Upper lobe of left lung (tissue), 6 donors: ENCODE results near the gene PRKAR1B. TPM values are rescaled to one million over a fixed set of nuclear protein-coding genes. Genes with fewer than 3 reads are reported as not detected.

Experiments
- ATAC-seq, 2 donors: fragments of 200-7000 bp; cut with Tn5 transposase; one replicate each; pipeline ENCODE4 v1.9.1; 2022; ENCODE audit warnings: mild to moderate bottlenecking in 2 of 2, moderate library complexity in 2 of 2; ENCODE audit not compliant: low FRiP score in 2 of 2
- DNase-seq, 2 donors: peaks; one replicate each; pipeline ENCODE4 v3.0.0-alpha.2; 2019 to 2020
- H3K27ac ChIP-seq, 4 donors: fragments of 200-600 bp; sonication (generic); one replicate each; pipeline ENCODE4 v1.5.1; 2016 to 2019
- H3K27me3 ChIP-seq, 4 donors: fragments of 200-600 bp; sonication (generic); one replicate each; pipeline ENCODE4 v1.5.1; 2017 to 2019
- H3K36me3 ChIP-seq, 4 donors: fragments of 200-600 bp; sonication (generic); one replicate each; pipeline ENCODE4 v1.5.1; 2016 to 2019
- H3K4me1 ChIP-seq, 4 donors: fragments of 200-600 bp; sonication (generic); one replicate each; pipeline ENCODE4 v1.5.1; 2018 to 2019
- H3K4me3 ChIP-seq, 4 donors: fragments of 200-600 bp; sonication (generic); one replicate each; pipeline ENCODE4 v1.5.1; 2017 to 2019; ENCODE audit warnings: mild to moderate bottlenecking in 2 of 4, moderate library complexity in 1 of 4
- H3K9me3 ChIP-seq, 4 donors: fragments of 200-600 bp; sonication (generic); one replicate each; pipeline ENCODE4 v1.5.1; 2018 to 2019
- CTCF ChIP-seq, 6 experiments: fragments of 450-650 bp in 4 of 6; fragments of 200-600 bp in 2 of 6; sonication (generic) in 2 of 6; IDR thresholded peaks; one replicate each; pipeline ENCODE4 v1.5.1; 2016 to 2019; ENCODE audit warnings: antibody characterized with exemption in 6 of 6
- EP300 ChIP-seq, 4 donors: sonication (generic); formaldehyde crosslinking; IDR thresholded peaks; one replicate each; pipeline ENCODE4 v1.5.1; 2017; ENCODE audit warnings: antibody characterized with exemption in 4 of 4, control low read depth in 2 of 4
- POLR2A ChIP-seq, 4 donors: fragments of 450-650 bp; IDR thresholded peaks; one replicate each; pipeline ENCODE4 v1.5.1; 2016 to 2017; ENCODE audit warnings: antibody characterized with exemption in 4 of 4, mild to moderate bottlenecking in 2 of 4
- POLR2AphosphoS5 ChIP-seq, 2 donors: sonication (generic); formaldehyde crosslinking; IDR thresholded peaks; one replicate each; pipeline ENCODE4 v1.5.1; 2017; ENCODE audit warnings: antibody characterized with exemption in 2 of 2
- WGBS, 2 donors: methylation state at CpG; one replicate each; pipeline ENCODE4 v1.1.5; 2017 to 2018; 5-methylcytosine and 5-hydroxymethylcytosine counted together
- total RNA-seq, 6 donors: library from RNA; depleted of rRNA in 4 of 6; stranded (reverse); fragments of >200 nt in 4 of 6; gene quantifications; one replicate each; pipeline versions ENCODE4 v1.1.0 to v1.2.1, GENCODE V29; 2016 to 2021
- donor health status: DM: no; HTN: no; CAD: no; lungs with moderate emphysema.
- donor health status: DM: no; HTN: yes; CAD: no; lungs with severe emphysema.

The PRKAR1B gene
- total RNA-seq, 6 donors from 2014 or later: 10.3 to 24.4 (median 20.9) TPM

- H3K4me1 ChIP-seq: no peaks in the 10 kb centered on the region
- no peaks in the 10 kb centered on the region for H3K9me3 ChIP-seq
- H3K27ac ChIP-seq: no peak overlapping the region
- WGBS, 2 donors: 93 to 94% methylated on average over 16 of the region's 16 CpGs
- H3K27me3 ChIP-seq: no peaks in the 10 kb centered on the region
- no peak for TF ChIP-seq POLR2AphosphoS5 (IDR thresholded peaks at IDR 0.05)
- no peak for TF ChIP-seq CTCF (IDR thresholded peaks at IDR 0.05)
- no peak for TF ChIP-seq POLR2A (IDR thresholded peaks at IDR 0.05)
- no peak for TF ChIP-seq EP300 (IDR thresholded peaks at IDR 0.05)
- DNase-seq (no peak), ATAC-seq (no peak)
- peaks cover 0 to 18% (median 8%) of the 10 kb centered on the region in 4 donors for H3K36me3 ChIP-seq
- no peak overlapping the region for H3K4me3 ChIP-seq
These were observed 52.3 kb downstream of the PRKAR1B start for GRCh38 chr7:674454-675410.

- no peaks in the 10 kb centered on the region for H3K27me3 ChIP-seq
- no peak overlapping the region for H3K4me3 ChIP-seq
- H3K27ac ChIP-seq: no peak overlapping the region
- H3K36me3 ChIP-seq: peaks cover 0 to 10% (median 4%) of the 10 kb centered on the region in 4 donors
- no peak for DNase-seq
- no peaks in the 10 kb centered on the region for H3K9me3 ChIP-seq
- WGBS, 2 donors: 89 to 94% methylated on average over 10 to 13 of the region's 13 CpGs
- no peaks in the 10 kb centered on the region for H3K4me1 ChIP-seq
- ATAC-seq: no peak
- no peak for TF ChIP-seq CTCF (IDR thresholded peaks at IDR 0.05)
- no peak for TF ChIP-seq POLR2AphosphoS5 (IDR thresholded peaks at IDR 0.05)
- no peak for TF ChIP-seq POLR2A (IDR thresholded peaks at IDR 0.05)
- TF ChIP-seq EP300 (IDR thresholded peaks at IDR 0.05): no peak
These were observed 53.2 kb downstream of the PRKAR1B start for GRCh38 chr7:673681-674453.

GRCh38 chr7:672891-673290, 54.2 kb downstream of the PRKAR1B start:
- TF ChIP-seq EP300 (IDR thresholded peaks at IDR 0.05) (no peak), POLR2AphosphoS5 (IDR thresholded peaks at IDR 0.05) (no peak), POLR2A (IDR thresholded peaks at IDR 0.05) (no peak), CTCF (IDR thresholded peaks at IDR 0.05) (no peak)
- no peak overlapping the region for H3K27ac ChIP-seq
- no peak overlapping the region for H3K4me3 ChIP-seq
- no peak for DNase-seq
- no peak for ATAC-seq
- no peaks in the 10 kb centered on the region for H3K9me3 ChIP-seq
- H3K4me1 ChIP-seq: peaks cover 0 to 7% (median 2%) of the 10 kb centered on the region in 4 donors
- H3K27me3 ChIP-seq: no peaks in the 10 kb centered on the region
- H3K36me3 ChIP-seq: peaks cover 0 to 8% (median 4%) of the 10 kb centered on the region in 4 donors
- 90 to 95% methylated on average over 8 of the region's 8 CpGs for WGBS, 2 donors

- ATAC-seq (no peak), DNase-seq (no peak)
- Histone ChIP-seq H3K27me3 (no peaks in the 10 kb centered on the region), H3K4me1 (peaks cover 0 to 11% (median 2%) of the 10 kb centered on the region in 4 donors), H3K36me3 (peaks cover 0 to 6% (median under 1%) of the 10 kb centered on the region in 4 donors), H3K27ac (no peak overlapping the region), H3K9me3 (no peaks in the 10 kb centered on the region), H3K4me3 (no peak overlapping the region)
- WGBS, 2 donors: 95 to 97% methylated on average over 9 to 10 of the region's 10 CpGs
- TF ChIP-seq POLR2AphosphoS5 (IDR thresholded peaks at IDR 0.05): no peak
- no peak for TF ChIP-seq EP300 (IDR thresholded peaks at IDR 0.05)
- TF ChIP-seq CTCF (IDR thresholded peaks at IDR 0.05): no peak
These were observed 55.6 kb downstream of the PRKAR1B start for GRCh38 chr7:671415-672042.
